ENCODE measurements around the gene CSTPP1. TPM values are rescaled to one million over a fixed set of nuclear protein-coding genes. Genes with fewer than 3 reads are reported as not detected.
"Not testable (repeated sequence)": the region's sequence is repeated elsewhere in the genome, so short reads cannot be mapped to it uniquely, and the experiment has no call there.

Gene CSTPP1
- total RNA-seq, 4 donors from 2014 or later = 18.3 to 27.0 (median 24.6) TPM

DNA sequence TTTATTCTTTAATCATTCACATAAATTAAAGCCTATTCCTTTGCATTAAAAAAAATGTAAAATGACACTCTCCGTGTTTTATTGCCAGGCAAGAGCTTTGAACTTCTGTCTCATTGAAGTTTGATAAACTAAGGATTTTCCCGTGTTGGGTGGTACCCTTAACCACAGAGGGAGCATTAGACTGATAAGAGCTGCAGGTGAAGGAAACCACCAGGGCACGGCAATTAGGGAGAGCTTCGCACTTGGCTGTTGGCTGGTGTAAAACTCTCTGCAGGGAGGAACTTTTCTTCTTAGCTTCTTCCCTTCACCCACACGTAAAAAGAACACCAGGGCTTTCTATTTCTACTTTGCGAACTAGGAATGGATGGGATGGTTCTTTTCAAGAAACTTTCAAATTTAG, 47.0 kb downstream of the CSTPP1 start:
- WGBS, 2 donors (ENCODE audit: low coverage in 1 of 2) = 62 to 64% methylated on average over 6 of the region's 6 CpGs
- peak overlapping the region; percentile 25 to 46 (median 32) for H3K27ac ChIP-seq

DNA sequence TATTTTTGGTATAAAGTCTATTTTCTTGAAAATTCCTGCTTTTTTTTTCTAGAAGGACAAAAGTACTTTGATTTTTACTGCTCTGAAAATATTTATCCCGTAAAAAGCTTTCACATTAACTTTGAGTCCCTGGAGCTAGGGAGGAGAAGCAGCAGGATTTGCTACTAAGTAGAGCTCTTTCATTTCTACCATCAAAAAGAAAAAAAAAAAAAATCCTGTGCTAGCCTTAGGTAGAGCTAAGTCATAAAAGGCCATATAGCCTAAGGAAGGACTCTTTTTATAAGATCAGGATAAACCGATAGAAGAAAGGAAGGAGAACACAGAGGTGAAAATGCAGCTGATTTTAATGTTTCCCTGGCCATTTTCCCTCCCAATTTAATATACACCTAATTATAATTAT, 48.0 kb downstream of the CSTPP1 start:
- intact Hi-C loops (cut with DNase I; ENCODE audit: low total_unique reads) (no loop called here), in situ Hi-C loops (cut with MboI; ENCODE audit: low pct_ligation_motif_present in 1 of 4, low pct_unique_long_range_greater_than_20kb in 1 of 4, low sequenced_read_pairs in 3 of 4) (no loop called here)
- TF ChIP-seq POLR2A (IDR thresholded peaks at IDR 0.05) (no peak), POLR2AphosphoS5 (IDR thresholded peaks at IDR 0.05) (no peak), EP300 (IDR thresholded peaks at IDR 0.05; ENCODE audit: low read depth) (no peak)
- TF ChIP-seq, protein P1, sequence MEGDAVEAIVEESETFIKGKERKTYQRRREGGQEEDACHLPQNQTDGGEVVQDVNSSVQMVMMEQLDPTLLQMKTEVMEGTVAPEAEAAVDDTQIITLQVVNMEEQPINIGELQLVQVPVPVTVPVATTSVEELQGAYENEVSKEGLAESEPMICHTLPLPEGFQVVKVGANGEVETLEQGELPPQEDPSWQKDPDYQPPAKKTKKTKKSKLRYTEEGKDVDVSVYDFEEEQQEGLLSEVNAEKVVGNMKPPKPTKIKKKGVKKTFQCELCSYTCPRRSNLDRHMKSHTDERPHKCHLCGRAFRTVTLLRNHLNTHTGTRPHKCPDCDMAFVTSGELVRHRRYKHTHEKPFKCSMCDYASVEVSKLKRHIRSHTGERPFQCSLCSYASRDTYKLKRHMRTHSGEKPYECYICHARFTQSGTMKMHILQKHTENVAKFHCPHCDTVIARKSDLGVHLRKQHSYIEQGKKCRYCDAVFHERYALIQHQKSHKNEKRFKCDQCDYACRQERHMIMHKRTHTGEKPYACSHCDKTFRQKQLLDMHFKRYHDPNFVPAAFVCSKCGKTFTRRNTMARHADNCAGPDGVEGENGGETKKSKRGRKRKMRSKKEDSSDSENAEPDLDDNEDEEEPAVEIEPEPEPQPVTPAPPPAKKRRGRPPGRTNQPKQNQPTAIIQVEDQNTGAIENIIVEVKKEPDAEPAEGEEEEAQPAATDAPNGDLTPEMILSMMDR (IDR thresholded peaks at IDR 0.05) = no peak
- no peak for DNase-seq
- Histone ChIP-seq H3K4me1 (peaks cover 0 to 41% (median 22%) of the 10 kb centered on the region in 4 donors), H3K27ac (peak overlapping the region in 1 of 4 donors; percentile 11), H3K4me3 (no peak overlapping the region), H3K36me3 (no peaks in the 10 kb centered on the region), H3K9me3 (no peaks in the 10 kb centered on the region), H3K27me3 (no peaks in the 10 kb centered on the region)
- 33 to 39% methylated on average over 2 of the region's 2 CpGs for WGBS, 2 donors (ENCODE audit: low coverage in 1 of 2)

More for the DNA sequence above, 47.0 kb downstream of the CSTPP1 start:
- intact Hi-C loops (cut with DNase I; ENCODE audit: low total_unique reads) (no loop called here), in situ Hi-C loops (cut with MboI; ENCODE audit: low pct_ligation_motif_present in 1 of 4, low pct_unique_long_range_greater_than_20kb in 1 of 4, low sequenced_read_pairs in 3 of 4) (no loop called here)
- H3K4me1 ChIP-seq = peaks cover 0 to 47% (median 22%) of the 10 kb centered on the region in 4 donors
- DNase-seq = peak; percentile 17
- no peaks in the 10 kb centered on the region for H3K9me3 ChIP-seq
- no peaks in the 10 kb centered on the region for H3K27me3 ChIP-seq
- TF ChIP-seq, protein P1 (IDR thresholded peaks at IDR 0.05) = no peak
- no peak for TF ChIP-seq EP300 (IDR thresholded peaks at IDR 0.05; ENCODE audit: low read depth)
- no peak for TF ChIP-seq POLR2AphosphoS5 (IDR thresholded peaks at IDR 0.05)
- no peak for TF ChIP-seq POLR2A (IDR thresholded peaks at IDR 0.05)
- no peaks in the 10 kb centered on the region for H3K36me3 ChIP-seq
- no peak overlapping the region for H3K4me3 ChIP-seq

DNA sequence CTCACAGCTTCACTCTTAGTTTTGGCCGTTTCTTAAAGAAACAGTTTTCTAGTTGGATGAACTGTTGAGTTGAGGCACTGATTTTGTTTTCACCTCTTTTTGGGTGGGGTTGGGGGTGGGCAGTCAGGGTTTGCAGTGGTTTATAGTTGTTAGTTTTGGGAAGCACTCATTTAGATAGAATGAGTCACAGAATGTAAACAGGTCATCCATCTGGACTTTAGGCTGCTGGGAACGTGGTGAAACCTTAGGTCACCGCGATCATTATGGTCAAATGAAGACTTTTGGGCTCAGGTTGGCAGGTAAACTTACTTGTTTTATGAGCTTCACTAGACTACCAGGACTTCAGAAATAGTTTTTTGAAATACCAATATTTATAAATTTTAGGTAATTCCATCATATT, 48.4 kb downstream of the CSTPP1 start:
- TF ChIP-seq POLR2AphosphoS5 (IDR thresholded peaks at IDR 0.05) = no peak
- TF ChIP-seq, protein P1 (IDR thresholded peaks at IDR 0.05) = no peak
- TF ChIP-seq EP300 (IDR thresholded peaks at IDR 0.05; ENCODE audit: low read depth) = no peak
- TF ChIP-seq POLR2A (IDR thresholded peaks at IDR 0.05) = no peak

DNA sequence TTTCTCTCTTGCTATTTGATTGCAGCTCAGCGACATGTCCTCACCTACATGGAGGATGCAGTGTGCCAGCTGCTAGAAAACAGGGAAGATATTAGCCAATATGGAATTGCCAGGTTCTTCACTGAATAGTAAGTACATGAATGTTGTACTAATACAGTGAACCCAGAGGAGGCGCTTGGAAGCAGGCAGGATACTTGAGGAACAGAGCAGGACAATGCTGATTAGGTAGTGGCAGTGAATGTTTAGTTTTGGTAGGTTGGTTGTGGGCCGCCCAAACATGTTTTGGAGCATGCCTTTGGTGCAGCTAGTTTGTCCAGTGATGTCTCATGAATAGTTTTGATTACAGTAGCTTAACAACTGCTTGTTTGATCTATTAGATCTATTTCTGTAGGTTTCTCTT, 50.6 kb downstream of the CSTPP1 start:
- Histone ChIP-seq H3K9me3 (no peaks in the 10 kb centered on the region), H3K4me1 (peaks cover 0 to 34% (median 22%) of the 10 kb centered on the region in 4 donors), H3K27me3 (no peaks in the 10 kb centered on the region), H3K4me3 (no peak overlapping the region), H3K27ac (no peak overlapping the region), H3K36me3 (no peaks in the 10 kb centered on the region)
- intact Hi-C loops (cut with DNase I; ENCODE audit: low total_unique reads) (no loop called here), in situ Hi-C loops (cut with MboI; ENCODE audit: low pct_ligation_motif_present in 1 of 4, low pct_unique_long_range_greater_than_20kb in 1 of 4, low sequenced_read_pairs in 3 of 4) (no loop called here)
- WGBS, 2 donors (ENCODE audit: low coverage in 1 of 2) = 96 to 100% methylated on average over 2 to 3 of the region's 3 CpGs
- DNase-seq = no peak
- TF ChIP-seq, protein P1 (IDR thresholded peaks at IDR 0.05) = no peak
- no peak for TF ChIP-seq EP300 (IDR thresholded peaks at IDR 0.05; ENCODE audit: low read depth)
- no peak for TF ChIP-seq POLR2A (IDR thresholded peaks at IDR 0.05)
- TF ChIP-seq POLR2AphosphoS5 (IDR thresholded peaks at IDR 0.05) = no peak

More for the DNA sequence above, 48.4 kb downstream of the CSTPP1 start:
- intact Hi-C loops (cut with DNase I; ENCODE audit: low total_unique reads) = no loop called here
- WGBS, 2 donors (ENCODE audit: low coverage in 1 of 2) = 48 to 57% methylated on average over 4 of the region's 4 CpGs
- no peaks in the 10 kb centered on the region for H3K36me3 ChIP-seq
- in situ Hi-C loops (cut with MboI; ENCODE audit: low pct_ligation_motif_present in 1 of 4, low pct_unique_long_range_greater_than_20kb in 1 of 4, low sequenced_read_pairs in 3 of 4) = no loop called here
- peaks cover 0 to 41% (median 22%) of the 10 kb centered on the region in 4 donors for H3K4me1 ChIP-seq
- no peaks in the 10 kb centered on the region for H3K9me3 ChIP-seq
- H3K4me3 ChIP-seq = no peak overlapping the region
- H3K27me3 ChIP-seq = no peaks in the 10 kb centered on the region
- peak overlapping the region in 1 of 4 donors; percentile 11 for H3K27ac ChIP-seq
- no peak for DNase-seq

DNA sequence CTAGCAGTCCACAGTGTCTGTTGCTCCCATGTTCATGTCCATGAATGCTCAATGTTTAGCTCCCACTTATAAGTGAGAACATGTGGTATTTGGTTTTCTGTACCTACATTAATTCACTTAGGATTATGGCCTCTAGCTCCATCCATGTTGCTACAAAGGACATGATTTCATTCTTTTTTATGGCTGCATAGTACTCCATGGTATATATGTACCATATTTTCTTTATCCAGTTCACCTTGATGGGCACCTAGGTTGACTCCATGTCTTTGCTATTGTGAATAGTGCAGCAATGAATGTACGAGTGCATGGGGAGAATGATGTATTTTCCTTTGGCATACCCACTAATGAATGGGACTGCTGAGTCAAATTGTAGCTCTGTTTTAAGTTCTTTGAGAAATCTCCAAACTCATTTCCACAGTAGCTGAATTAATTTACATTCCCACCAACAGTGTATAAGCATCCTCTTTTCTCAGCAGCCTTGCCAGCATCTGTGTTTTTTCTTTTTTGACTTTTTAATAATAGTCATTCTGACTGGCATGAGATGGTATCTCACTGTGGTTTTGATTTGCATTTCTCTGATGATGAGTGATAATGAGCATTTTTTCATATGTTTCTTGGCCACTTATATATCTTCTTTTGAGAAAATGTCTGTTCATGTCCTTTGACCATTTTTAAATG, 53.4 kb downstream of the CSTPP1 start:
- H3K4me1 ChIP-seq; intact Hi-C loops (cut with DNase I; ENCODE audit: low total_unique reads); H3K27me3 ChIP-seq; DNase-seq; H3K27ac ChIP-seq; in situ Hi-C loops (cut with MboI; ENCODE audit: low pct_ligation_motif_present in 1 of 4, low pct_unique_long_range_greater_than_20kb in 1 of 4, low sequenced_read_pairs in 3 of 4); H3K9me3 ChIP-seq; H3K4me3 ChIP-seq; H3K36me3 ChIP-seq: not testable (repeated sequence)
- 77 to 100% methylated on average over 1 of the region's 1 CpG for WGBS, 2 donors (ENCODE audit: low coverage in 1 of 2)
